Thyroid gland (tissue), 4 donors: Measurements from ENCODE around the gene ERVH48-1.

ENCODE experiments used
- POLR2A ChIP-seq, 2 donors: fragments of 450-650 bp; IDR thresholded peaks; one replicate each; pipeline ENCODE4 v1.6.1; 2017; ENCODE audit warnings: antibody characterized with exemption in 2 of 2, mild to moderate bottlenecking in 2 of 2, moderate library complexity in 1 of 2
- TF ChIP-seq, protein P1 (sequence below), 6 experiments: fragments of 200-600 bp in 3 of 6; fragments of 450-650 bp in 3 of 6; sonication (generic) in 3 of 6; IDR thresholded peaks; one replicate each; pipeline ENCODE4 v1.5.1; 2016 to 2019; ENCODE audit warnings: antibody characterized with exemption in 6 of 6, mild to moderate bottlenecking in 2 of 6, inconsistent platforms in 1 of 6, moderate library complexity in 1 of 6

DNA sequence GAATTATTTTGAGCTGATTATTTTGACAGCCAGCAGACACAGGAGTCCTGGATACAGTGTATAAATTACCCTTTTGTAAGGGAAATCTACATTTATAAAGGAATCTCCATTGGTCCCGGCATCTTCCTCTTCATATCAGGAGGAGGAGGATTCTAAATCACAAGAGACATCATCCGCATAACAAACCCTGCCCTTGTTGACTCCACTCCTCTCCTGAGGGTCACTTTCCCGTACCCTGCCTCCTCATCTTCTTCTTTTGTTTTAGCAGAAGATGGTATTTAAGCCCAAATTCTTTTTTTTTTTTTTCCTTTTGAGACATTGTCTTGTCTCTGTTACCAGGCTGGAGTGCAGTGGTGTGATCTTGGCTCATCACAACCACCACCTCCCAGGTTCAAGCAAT lies 34.3 kb upstream of the ERVH48-1 start:
- TF ChIP-seq, protein P1, sequence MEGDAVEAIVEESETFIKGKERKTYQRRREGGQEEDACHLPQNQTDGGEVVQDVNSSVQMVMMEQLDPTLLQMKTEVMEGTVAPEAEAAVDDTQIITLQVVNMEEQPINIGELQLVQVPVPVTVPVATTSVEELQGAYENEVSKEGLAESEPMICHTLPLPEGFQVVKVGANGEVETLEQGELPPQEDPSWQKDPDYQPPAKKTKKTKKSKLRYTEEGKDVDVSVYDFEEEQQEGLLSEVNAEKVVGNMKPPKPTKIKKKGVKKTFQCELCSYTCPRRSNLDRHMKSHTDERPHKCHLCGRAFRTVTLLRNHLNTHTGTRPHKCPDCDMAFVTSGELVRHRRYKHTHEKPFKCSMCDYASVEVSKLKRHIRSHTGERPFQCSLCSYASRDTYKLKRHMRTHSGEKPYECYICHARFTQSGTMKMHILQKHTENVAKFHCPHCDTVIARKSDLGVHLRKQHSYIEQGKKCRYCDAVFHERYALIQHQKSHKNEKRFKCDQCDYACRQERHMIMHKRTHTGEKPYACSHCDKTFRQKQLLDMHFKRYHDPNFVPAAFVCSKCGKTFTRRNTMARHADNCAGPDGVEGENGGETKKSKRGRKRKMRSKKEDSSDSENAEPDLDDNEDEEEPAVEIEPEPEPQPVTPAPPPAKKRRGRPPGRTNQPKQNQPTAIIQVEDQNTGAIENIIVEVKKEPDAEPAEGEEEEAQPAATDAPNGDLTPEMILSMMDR (IDR thresholded peaks at IDR 0.05), result no peak
- no peak for TF ChIP-seq POLR2A (IDR thresholded peaks at IDR 0.05)
